Caco-2 (cell line): Measurements from ENCODE around the gene EIF4EBP3. TPM values are rescaled to one million over a fixed set of nuclear protein-coding genes. Genes with fewer than 3 reads are reported as not detected.
A peak's percentile ranks its signal among the peaks of the same experiment; 100 is the strongest.

ENCODE experiments used
- BruUV-seq: library from RNA; stranded (reverse); fragments of 400-500 nt; replicated peaks from 2 replicates; lab custom pipeline; 2021; lab: Mats Ljungman, UMichigan
- CTCF ChIA-PET: fragments of 300-600 bp; sonication (Branson Sonifier 250); formaldehyde crosslinking; loops from one replicate; lab custom pipeline; 2022; ENCODE audit warnings: antibody characterized with exemption; lab: Charles Lee
- POLR2A ChIA-PET: fragments of 300-600 bp; sonication (Branson Sonifier 250); formaldehyde crosslinking; loops from one replicate; lab custom pipeline; 2022; ENCODE audit warnings: antibody characterized with exemption; lab: Charles Lee
- DNase-seq, 2 experiments: peaks; one replicate each; pipeline versions ENCODE4 v3.0.0 to v3.0.0-alpha.2; 2020 to 2022
- H3K27me3 ChIP-seq: replicated peaks from 2 replicates; pipeline ENCODE4 v1.6.0; 2011; ENCODE audit warnings: low read length; ENCODE audit not compliant: control insufficient read depth, insufficient read depth
- H3K36me3 ChIP-seq: 2 replicates; pipeline ENCODE4 v1.5.1; 2011; ENCODE audit warnings: low read length; ENCODE audit not compliant: control insufficient read depth, insufficient read depth
- H3K4me1 ChIP-seq: fragments of 250-450 bp; sonication (Bioruptor Pico); 2 replicates; pipeline ENCODE4 v1.5.1; 2020; ENCODE audit warnings: mild to moderate bottlenecking
- H3K4me3 ChIP-seq: 2 replicates; pipeline ENCODE4 v1.5.1; 2011; ENCODE audit warnings: low read depth, mild to moderate bottlenecking, control low read depth, low read length
- H3K9me3 ChIP-seq: fragments of 250-450 bp; sonication (Bioruptor Pico); 2 replicates; pipeline ENCODE4 v1.5.1; 2020; ENCODE audit warnings: mild to moderate bottlenecking, moderate library complexity
- H3K27ac Mint-ChIP-seq: one replicate; pipeline ENCODE4 v1.8.0; 2022; ENCODE audit warnings: mixed read lengths; ENCODE audit not compliant: unreplicated experiment
- H3K27me3 Mint-ChIP-seq: one replicate; pipeline ENCODE4 v1.8.0; 2022; ENCODE audit warnings: mixed read lengths; ENCODE audit not compliant: insufficient read depth, unreplicated experiment
- H3K36me3 Mint-ChIP-seq: one replicate; pipeline ENCODE4 v1.8.0; 2022; ENCODE audit warnings: mild to moderate bottlenecking, mixed read lengths; ENCODE audit not compliant: insufficient read depth, unreplicated experiment
- H3K4me1 Mint-ChIP-seq: one replicate; pipeline ENCODE4 v1.8.0; 2022; ENCODE audit warnings: low read depth, mixed read lengths; ENCODE audit not compliant: unreplicated experiment
- H3K4me3 Mint-ChIP-seq: one replicate; pipeline ENCODE4 v1.8.0; 2022; ENCODE audit warnings: mild to moderate bottlenecking, moderate library complexity, mixed read lengths; ENCODE audit not compliant: unreplicated experiment
- H3K9me3 Mint-ChIP-seq: one replicate; pipeline ENCODE4 v1.8.0; 2022; ENCODE audit warnings: mixed read lengths; ENCODE audit not compliant: unreplicated experiment
- CTCF ChIP-seq, 2 experiments: fragments of 200-600 bp in 1 of 2; IDR thresholded peaks; 1 replicate in 1 of 2; 2 replicates in 1 of 2; pipeline versions ENCODE4 v1.5.1 to v1.8.0; 2011 to 2022; ENCODE audit warnings: antibody characterized with exemption in 1 of 2, control low read depth in 1 of 2, inconsistent platforms in 1 of 2, low read depth in 1 of 2, low read length in 1 of 2, mild to moderate bottlenecking in 1 of 2, moderate library complexity in 1 of 2; ENCODE audit not compliant: insufficient read depth in 1 of 2, severe bottlenecking in 1 of 2, unreplicated experiment in 1 of 2
- intact Hi-C: fragments of 100-400 bp; cut with micrococcal nuclease; formaldehyde crosslinking; loops from one replicate; pipeline ENCODE4 v1.10.0; 2022; ENCODE audit not compliant: unreplicated experiment
- total RNA-seq: library from RNA; stranded (reverse); gene quantifications from 2 replicates; pipeline ENCODE4 v1.2.3, GENCODE V29; 2022

The EIF4EBP3 gene
- total RNA-seq, 1 experiment from 2014 or later: 7.6 TPM

GRCh38 chr5:140554454-140554853 lies 7.0 kb downstream of the EIF4EBP3 start:
- Mint-ChIP-seq H3K27ac (peak overlapping the region; percentile 16), H3K27me3 (no peaks in the 10 kb centered on the region), H3K9me3 (no peaks in the 10 kb centered on the region), H3K4me1 (peaks cover 35% of the 10 kb centered on the region), H3K4me3 (no peak overlapping the region), H3K36me3 (peaks cover 79% of the 10 kb centered on the region)
- BruUV-seq: no TSS peak
- Histone ChIP-seq H3K4me3 (no peak overlapping the region), H3K36me3 (peaks cover 4% of the 10 kb centered on the region), H3K4me1 (peaks cover 14% of the 10 kb centered on the region; the same call in 1 of the 2 replicates), H3K27me3 (no peaks in the 10 kb centered on the region), H3K9me3 (no peaks in the 10 kb centered on the region)
- no peak for DNase-seq
- ChIA-PET POLR2A (interaction anchor here (0.7 kb wide), 1 partner anchor 111 kb away, joined by 6 read pairs; no protein-coding TSS in a partner anchor), CTCF (no interaction called here)
- TF ChIP-seq CTCF (IDR thresholded peaks at IDR 0.05; ENCODE audit: insufficient read depth in 1 of 2, low read depth in 1 of 2, low read length in 1 of 2, severe bottlenecking in 1 of 2, unreplicated experiment in 1 of 2): no peak
- intact Hi-C loops: no loop called here

GRCh38 chr5:140555747-140556312 lies 8.4 kb downstream of the EIF4EBP3 start:
- intact Hi-C loops: loop anchor here (5.0 kb wide), 1 partner anchor 154 kb away; the partner anchor contains the start of gene ANKHD1
- peaks cover 35% of the 10 kb centered on the region for H3K4me1 Mint-ChIP-seq
- Histone ChIP-seq H3K4me1 (peaks cover 14% of the 10 kb centered on the region; the same call in 1 of the 2 replicates), H3K36me3 (no peaks in the 10 kb centered on the region; the same call in none of the 2 replicates), H3K27me3 (no peaks in the 10 kb centered on the region), H3K4me3 (peak overlapping the region; percentile 79), H3K9me3 (no peaks in the 10 kb centered on the region)
- peak overlapping the region; percentile 87 for H3K4me3 Mint-ChIP-seq
- no peaks in the 10 kb centered on the region for H3K27me3 Mint-ChIP-seq
- ChIA-PET POLR2A (interaction anchor here (0.6 kb wide), 1 partner anchor 91 kb away, joined by 3 read pairs; the partner anchor contains the start of gene NDUFA2), CTCF (no interaction called here)
- DNase-seq: no peak
- H3K27ac Mint-ChIP-seq: peak overlapping the region; percentile 91
- peaks cover 69% of the 10 kb centered on the region for H3K36me3 Mint-ChIP-seq
- no peaks in the 10 kb centered on the region for H3K9me3 Mint-ChIP-seq
- TF ChIP-seq CTCF (IDR thresholded peaks at IDR 0.05; ENCODE audit: insufficient read depth in 1 of 2, low read depth in 1 of 2, low read length in 1 of 2, severe bottlenecking in 1 of 2, unreplicated experiment in 1 of 2): no peak
- BruUV-seq: no TSS peak

GRCh38 chr5:140556438-140556837 lies 9.0 kb downstream of the EIF4EBP3 start:
- Mint-ChIP-seq H3K4me1 (peaks cover 35% of the 10 kb centered on the region), H3K36me3 (peaks cover 63% of the 10 kb centered on the region), H3K4me3 (peak overlapping the region; percentile 87), H3K27me3 (no peaks in the 10 kb centered on the region), H3K9me3 (no peaks in the 10 kb centered on the region), H3K27ac (peak overlapping the region; percentile 91)
- Histone ChIP-seq H3K9me3 (no peaks in the 10 kb centered on the region), H3K4me3 (peak overlapping the region; percentile 79), H3K27me3 (no peaks in the 10 kb centered on the region), H3K36me3 (no peaks in the 10 kb centered on the region; the same call in none of the 2 replicates), H3K4me1 (peaks cover 14% of the 10 kb centered on the region; the same call in 1 of the 2 replicates)
- no peak for DNase-seq
- ChIA-PET CTCF (no interaction called here), POLR2A (interaction anchor here (0.6 to 1.6 kb wide), 2 partner anchors 9 to 91 kb away, joined by 3 to 29 read pairs; partner anchors contain the start of genes EIF4EBP3 and NDUFA2)
- no peak for TF ChIP-seq CTCF (IDR thresholded peaks at IDR 0.05; ENCODE audit: insufficient read depth in 1 of 2, low read depth in 1 of 2, low read length in 1 of 2, severe bottlenecking in 1 of 2, unreplicated experiment in 1 of 2)
- BruUV-seq: TSS peak; percentile 65
- intact Hi-C loops: loop anchor here (5.0 kb wide), 1 partner anchor 154 kb away; the partner anchor contains the start of gene ANKHD1
